WTC11 (cell line): ENCODE measurements around the gene PHLPP2. TPM values are rescaled to one million over a fixed set of nuclear protein-coding genes. Genes with fewer than 3 reads are reported as not detected.

Experiments
- AFF4 ChIP-seq: sonication (generic); formaldehyde crosslinking; IDR thresholded peaks from 2 replicates; pipeline ENCODE4 v1.8.1; 2023; ENCODE audit warnings: mild to moderate bottlenecking, missing genetic modification reagents, borderline replicate concordance
- AR ChIP-seq: fragments of 250-450 bp; sonication (Bioruptor Pico); IDR thresholded peaks from 2 replicates; pipeline ENCODE4 v1.9.0; 2021; ENCODE audit warnings: mild to moderate bottlenecking
- ATF1 ChIP-seq: sonication (generic); formaldehyde crosslinking; IDR thresholded peaks from 2 replicates; pipeline ENCODE4 v1.8.1; 2023; ENCODE audit warnings: mild to moderate bottlenecking, moderate library complexity, missing genetic modification reagents
- CREM ChIP-seq: sonication (generic); formaldehyde crosslinking; IDR thresholded peaks from 2 replicates; pipeline ENCODE4 v1.8.1; 2022; ENCODE audit warnings: mild to moderate bottlenecking, missing genetic modification reagents, moderate library complexity
- FOXP1 ChIP-seq: sonication (generic); formaldehyde crosslinking; IDR thresholded peaks from 2 replicates; pipeline ENCODE4 v1.8.0; 2022; ENCODE audit warnings: missing genetic modification reagents, mild to moderate bottlenecking, moderate library complexity, borderline replicate concordance
- GTF2I ChIP-seq: fragments of 250-450 bp; sonication (Bioruptor Pico); conservative IDR thresholded peaks from 2 replicates; pipeline ENCODE4 v1.4.0; 2021; ENCODE audit warnings: mild to moderate bottlenecking
- JAZF1 ChIP-seq: fragments of 250-450 bp; sonication (Bioruptor Pico); IDR thresholded peaks from 2 replicates; pipeline ENCODE4 v1.9.0; 2021; ENCODE audit warnings: moderate library complexity, mild to moderate bottlenecking, inconsistent platforms
- MAX ChIP-seq: sonication (generic); formaldehyde crosslinking; IDR thresholded peaks from 2 replicates; pipeline ENCODE4 v1.8.0; 2022; ENCODE audit warnings: mild to moderate bottlenecking, missing genetic modification reagents
- NFYB ChIP-seq: sonication (generic); formaldehyde crosslinking; conservative IDR thresholded peaks from 2 replicates; pipeline ENCODE4 v1.8.0; 2022; ENCODE audit warnings: low read depth, missing genetic modification reagents
- NR1H2 ChIP-seq: sonication (generic); formaldehyde crosslinking; IDR thresholded peaks from 2 replicates; pipeline ENCODE4 v1.9.0; 2021; ENCODE audit warnings: mild to moderate bottlenecking, moderate library complexity, missing genetic modification reagents
- RORB ChIP-seq: fragments of 250-450 bp; sonication (Bioruptor Pico); IDR thresholded peaks from 2 replicates; pipeline ENCODE4 v1.9.0; 2021; ENCODE audit warnings: mild to moderate bottlenecking
- SMAD4 ChIP-seq: sonication (generic); formaldehyde crosslinking; IDR thresholded peaks from 2 replicates; pipeline ENCODE4 v1.8.0; 2022; ENCODE audit warnings: mild to moderate bottlenecking, missing genetic modification reagents
- STAT6 ChIP-seq: sonication (generic); formaldehyde crosslinking; conservative IDR thresholded peaks from 2 replicates; pipeline ENCODE4 v1.8.1; 2023; ENCODE audit warnings: mild to moderate bottlenecking, low read depth, missing genetic modification reagents, moderate library complexity
- USF1 ChIP-seq: sonication (generic); formaldehyde crosslinking; IDR thresholded peaks from 2 replicates; pipeline ENCODE4 v1.8.0; 2022; ENCODE audit warnings: mild to moderate bottlenecking, missing genetic modification reagents
- ZNF219 ChIP-seq: sonication (generic); formaldehyde crosslinking; IDR thresholded peaks from 2 replicates; pipeline ENCODE4 v1.8.0; 2023; ENCODE audit warnings: missing genetic modification reagents, mild to moderate bottlenecking, borderline replicate concordance
- ZNF263 ChIP-seq: sonication (generic); formaldehyde crosslinking; IDR thresholded peaks from 2 replicates; pipeline ENCODE4 v1.8.1; 2022; ENCODE audit warnings: low read depth, mild to moderate bottlenecking, moderate library complexity, missing genetic modification reagents
- total RNA-seq: library from RNA; stranded (reverse); gene quantifications from 3 replicates; pipeline ENCODE4 v1.2.3, GENCODE V29; 2021
- TF ChIP-seq, protein P1 (sequence below): sonication (generic); formaldehyde crosslinking; IDR thresholded peaks from 2 replicates; pipeline ENCODE4 v1.8.0; 2022; ENCODE audit warnings: missing genetic modification reagents
- TF ChIP-seq, protein P2 (sequence below): fragments of 200-600 bp; IDR thresholded peaks from 2 replicates; pipeline ENCODE4 v1.8.0; 2022; ENCODE audit warnings: antibody characterized with exemption
- TF ChIP-seq, protein P3 (sequence below): fragments of 250-450 bp; sonication (Bioruptor Pico); IDR thresholded peaks from 2 replicates; pipeline ENCODE4 v1.9.0; 2021; ENCODE audit warnings: mild to moderate bottlenecking
- TF ChIP-seq, protein P4 (sequence below): fragments of 250-450 bp; sonication (Bioruptor Pico); IDR thresholded peaks from 2 replicates; pipeline ENCODE4 v1.9.0; 2021; ENCODE audit warnings: moderate library complexity, mild to moderate bottlenecking, inconsistent platforms, borderline replicate concordance

The PHLPP2 gene
- total RNA-seq, 1 experiment from 2014 or later, result 29.3 TPM

DNA sequence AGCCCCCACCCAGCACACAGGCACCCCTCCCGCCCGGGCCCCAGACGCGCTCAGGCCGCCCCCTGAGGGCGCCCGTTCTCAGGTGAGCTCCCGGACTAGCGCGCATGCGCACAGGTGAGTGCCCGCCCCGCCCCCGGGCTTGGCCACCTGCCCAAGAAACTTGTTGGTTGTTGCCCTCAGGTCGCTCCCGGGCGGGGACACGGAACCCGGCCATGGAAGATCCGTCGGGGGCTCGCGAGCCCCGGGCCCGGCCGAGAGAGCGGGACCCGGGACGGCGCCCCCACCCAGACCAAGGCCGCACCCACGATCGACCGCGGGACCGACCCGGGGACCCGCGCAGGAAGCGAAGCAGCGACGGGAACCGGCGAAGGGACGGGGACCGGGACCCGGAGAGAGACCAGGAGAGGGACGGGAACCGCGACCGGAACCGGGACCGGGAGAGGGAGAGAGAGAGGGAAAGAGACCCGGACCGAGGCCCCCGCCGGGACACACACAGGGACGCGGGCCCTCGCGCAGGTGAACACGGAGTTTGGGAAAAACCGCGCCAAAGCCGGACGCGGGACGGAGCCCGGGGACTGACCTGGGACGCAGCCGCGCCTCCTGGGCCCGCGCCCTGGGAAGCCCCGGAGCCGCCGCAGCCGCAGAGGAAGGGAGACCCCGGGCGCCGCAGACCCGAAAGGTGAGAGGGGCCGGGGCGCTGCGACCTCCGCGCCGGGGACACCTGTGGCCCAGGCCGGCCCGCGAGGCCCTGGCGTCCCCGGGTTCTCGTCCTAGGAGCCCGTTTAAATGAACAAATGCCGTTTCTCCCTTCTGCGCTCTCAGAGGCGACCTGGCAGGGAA, 98.3 kb downstream of the PHLPP2 start, which contains the start of gene MARVELD3 (continued):
- TF ChIP-seq AR (CRISPR knock-in tag), result no peak
- TF ChIP-seq ZNF219 (CRISPR knock-in tag), result no peak
- TF ChIP-seq AFF4 (CRISPR knock-in tag), result no peak
- peak; percentile 55; the same call in 1 of the 2 replicates for TF ChIP-seq USF1
- TF ChIP-seq, protein P1, sequence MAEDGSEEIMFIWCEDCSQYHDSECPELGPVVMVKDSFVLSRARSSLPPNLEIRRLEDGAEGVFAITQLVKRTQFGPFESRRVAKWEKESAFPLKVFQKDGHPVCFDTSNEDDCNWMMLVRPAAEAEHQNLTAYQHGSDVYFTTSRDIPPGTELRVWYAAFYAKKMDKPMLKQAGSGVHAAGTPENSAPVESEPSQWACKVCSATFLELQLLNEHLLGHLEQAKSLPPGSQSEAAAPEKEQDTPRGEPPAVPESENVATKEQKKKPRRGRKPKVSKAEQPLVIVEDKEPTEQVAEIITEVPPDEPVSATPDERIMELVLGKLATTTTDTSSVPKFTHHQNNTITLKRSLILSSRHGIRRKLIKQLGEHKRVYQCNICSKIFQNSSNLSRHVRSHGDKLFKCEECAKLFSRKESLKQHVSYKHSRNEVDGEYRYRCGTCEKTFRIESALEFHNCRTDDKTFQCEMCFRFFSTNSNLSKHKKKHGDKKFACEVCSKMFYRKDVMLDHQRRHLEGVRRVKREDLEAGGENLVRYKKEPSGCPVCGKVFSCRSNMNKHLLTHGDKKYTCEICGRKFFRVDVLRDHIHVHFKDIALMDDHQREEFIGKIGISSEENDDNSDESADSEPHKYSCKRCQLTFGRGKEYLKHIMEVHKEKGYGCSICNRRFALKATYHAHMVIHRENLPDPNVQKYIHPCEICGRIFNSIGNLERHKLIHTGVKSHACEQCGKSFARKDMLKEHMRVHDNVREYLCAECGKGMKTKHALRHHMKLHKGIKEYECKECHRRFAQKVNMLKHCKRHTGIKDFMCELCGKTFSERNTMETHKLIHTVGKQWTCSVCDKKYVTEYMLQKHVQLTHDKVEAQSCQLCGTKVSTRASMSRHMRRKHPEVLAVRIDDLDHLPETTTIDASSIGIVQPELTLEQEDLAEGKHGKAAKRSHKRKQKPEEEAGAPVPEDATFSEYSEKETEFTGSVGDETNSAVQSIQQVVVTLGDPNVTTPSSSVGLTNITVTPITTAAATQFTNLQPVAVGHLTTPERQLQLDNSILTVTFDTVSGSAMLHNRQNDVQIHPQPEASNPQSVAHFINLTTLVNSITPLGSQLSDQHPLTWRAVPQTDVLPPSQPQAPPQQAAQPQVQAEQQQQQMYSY (CRISPR knock-in tag), result peak; percentile 34; the same call in 1 of the 2 replicates
- TF ChIP-seq, protein P2, sequence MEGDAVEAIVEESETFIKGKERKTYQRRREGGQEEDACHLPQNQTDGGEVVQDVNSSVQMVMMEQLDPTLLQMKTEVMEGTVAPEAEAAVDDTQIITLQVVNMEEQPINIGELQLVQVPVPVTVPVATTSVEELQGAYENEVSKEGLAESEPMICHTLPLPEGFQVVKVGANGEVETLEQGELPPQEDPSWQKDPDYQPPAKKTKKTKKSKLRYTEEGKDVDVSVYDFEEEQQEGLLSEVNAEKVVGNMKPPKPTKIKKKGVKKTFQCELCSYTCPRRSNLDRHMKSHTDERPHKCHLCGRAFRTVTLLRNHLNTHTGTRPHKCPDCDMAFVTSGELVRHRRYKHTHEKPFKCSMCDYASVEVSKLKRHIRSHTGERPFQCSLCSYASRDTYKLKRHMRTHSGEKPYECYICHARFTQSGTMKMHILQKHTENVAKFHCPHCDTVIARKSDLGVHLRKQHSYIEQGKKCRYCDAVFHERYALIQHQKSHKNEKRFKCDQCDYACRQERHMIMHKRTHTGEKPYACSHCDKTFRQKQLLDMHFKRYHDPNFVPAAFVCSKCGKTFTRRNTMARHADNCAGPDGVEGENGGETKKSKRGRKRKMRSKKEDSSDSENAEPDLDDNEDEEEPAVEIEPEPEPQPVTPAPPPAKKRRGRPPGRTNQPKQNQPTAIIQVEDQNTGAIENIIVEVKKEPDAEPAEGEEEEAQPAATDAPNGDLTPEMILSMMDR, result no peak
- no peak for TF ChIP-seq NR1H2 (CRISPR knock-in tag)
- no peak for TF ChIP-seq GTF2I (CRISPR knock-in tag)
- TF ChIP-seq, protein P3, sequence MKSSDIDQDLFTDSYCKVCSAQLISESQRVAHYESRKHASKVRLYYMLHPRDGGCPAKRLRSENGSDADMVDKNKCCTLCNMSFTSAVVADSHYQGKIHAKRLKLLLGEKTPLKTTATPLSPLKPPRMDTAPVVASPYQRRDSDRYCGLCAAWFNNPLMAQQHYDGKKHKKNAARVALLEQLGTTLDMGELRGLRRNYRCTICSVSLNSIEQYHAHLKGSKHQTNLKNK, result no peak
- no peak for TF ChIP-seq ZNF263 (CRISPR knock-in tag)
- TF ChIP-seq NFYB, result no peak; the same call in 1 of the 2 replicates
- no peak for TF ChIP-seq STAT6
- no peak for TF ChIP-seq RORB
- TF ChIP-seq FOXP1 (CRISPR knock-in tag), result peak; percentile 58; the same call in 1 of the 2 replicates
- no peak for TF ChIP-seq JAZF1 (CRISPR knock-in tag)
- TF ChIP-seq ATF1 (CRISPR knock-in tag), result no peak
- TF ChIP-seq MAX (CRISPR knock-in tag), result peak; percentile 85
- TF ChIP-seq, protein P4, sequence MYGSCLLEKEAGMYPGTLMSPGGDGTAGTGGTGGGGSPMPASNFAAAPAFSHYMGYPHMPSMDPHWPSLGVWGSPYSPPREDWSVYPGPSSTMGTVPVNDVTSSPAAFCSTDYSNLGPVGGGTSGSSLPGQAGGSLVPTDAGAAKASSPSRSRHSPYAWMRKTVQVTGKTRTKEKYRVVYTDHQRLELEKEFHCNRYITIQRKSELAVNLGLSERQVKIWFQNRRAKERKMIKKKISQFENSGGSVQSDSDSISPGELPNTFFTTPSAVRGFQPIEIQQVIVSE, result no peak
- peak; percentile 27; the same call in 1 of the 2 replicates for TF ChIP-seq CREM (CRISPR knock-in tag)
- TF ChIP-seq SMAD4 (CRISPR knock-in tag), result no peak
